Measurements from ENCODE around the gene TRPM1. TPM values are rescaled to one million over a fixed set of nuclear protein-coding genes. Genes with fewer than 3 reads are reported as not detected.

Gene TRPM1
- total RNA-seq, 3 donors from 2014 or later, result not detected

DNA sequence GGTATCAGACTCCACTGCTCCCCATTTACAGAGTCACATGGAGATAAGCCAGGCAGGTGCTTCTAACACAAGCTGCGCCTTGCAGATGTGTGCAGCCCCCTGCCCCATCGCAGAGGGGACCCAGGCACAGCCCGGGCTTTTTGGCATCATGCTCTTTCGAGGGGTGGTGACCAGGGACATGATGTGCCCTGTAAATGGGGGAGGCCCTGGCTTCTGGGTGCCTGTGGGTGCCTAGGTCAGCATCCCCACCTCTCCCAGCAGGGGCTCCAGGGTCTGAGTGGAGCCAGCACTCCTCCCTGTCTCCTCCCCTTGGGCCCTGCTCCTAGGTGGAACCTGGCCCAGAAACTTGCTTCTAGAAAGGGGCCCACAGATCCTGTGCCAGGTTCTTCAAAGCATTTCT lies 15.2 kb downstream of the TRPM1 start:
- TF ChIP-seq POLR2AphosphoS5 (IDR thresholded peaks at IDR 0.05), result no peak
- TF ChIP-seq, protein P1, sequence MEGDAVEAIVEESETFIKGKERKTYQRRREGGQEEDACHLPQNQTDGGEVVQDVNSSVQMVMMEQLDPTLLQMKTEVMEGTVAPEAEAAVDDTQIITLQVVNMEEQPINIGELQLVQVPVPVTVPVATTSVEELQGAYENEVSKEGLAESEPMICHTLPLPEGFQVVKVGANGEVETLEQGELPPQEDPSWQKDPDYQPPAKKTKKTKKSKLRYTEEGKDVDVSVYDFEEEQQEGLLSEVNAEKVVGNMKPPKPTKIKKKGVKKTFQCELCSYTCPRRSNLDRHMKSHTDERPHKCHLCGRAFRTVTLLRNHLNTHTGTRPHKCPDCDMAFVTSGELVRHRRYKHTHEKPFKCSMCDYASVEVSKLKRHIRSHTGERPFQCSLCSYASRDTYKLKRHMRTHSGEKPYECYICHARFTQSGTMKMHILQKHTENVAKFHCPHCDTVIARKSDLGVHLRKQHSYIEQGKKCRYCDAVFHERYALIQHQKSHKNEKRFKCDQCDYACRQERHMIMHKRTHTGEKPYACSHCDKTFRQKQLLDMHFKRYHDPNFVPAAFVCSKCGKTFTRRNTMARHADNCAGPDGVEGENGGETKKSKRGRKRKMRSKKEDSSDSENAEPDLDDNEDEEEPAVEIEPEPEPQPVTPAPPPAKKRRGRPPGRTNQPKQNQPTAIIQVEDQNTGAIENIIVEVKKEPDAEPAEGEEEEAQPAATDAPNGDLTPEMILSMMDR (IDR thresholded peaks at IDR 0.05), result no peak
- no peak for TF ChIP-seq POLR2A (IDR thresholded peaks at IDR 0.05)
- H3K36me3 ChIP-seq, result no peaks in the 10 kb centered on the region
- no peak overlapping the region for H3K4me3 ChIP-seq
- intact Hi-C loops (cut with DNase I; ENCODE audit: low total_unique reads), result no loop called here
- H3K9me3 ChIP-seq, result no peaks in the 10 kb centered on the region
- H3K27me3 ChIP-seq, result no peaks in the 10 kb centered on the region
- no peaks in the 10 kb centered on the region for H3K4me1 ChIP-seq
- H3K27ac ChIP-seq, result no peak overlapping the region
- no peak for DNase-seq (ENCODE audit: low spot score in 2 of 2)

DNA sequence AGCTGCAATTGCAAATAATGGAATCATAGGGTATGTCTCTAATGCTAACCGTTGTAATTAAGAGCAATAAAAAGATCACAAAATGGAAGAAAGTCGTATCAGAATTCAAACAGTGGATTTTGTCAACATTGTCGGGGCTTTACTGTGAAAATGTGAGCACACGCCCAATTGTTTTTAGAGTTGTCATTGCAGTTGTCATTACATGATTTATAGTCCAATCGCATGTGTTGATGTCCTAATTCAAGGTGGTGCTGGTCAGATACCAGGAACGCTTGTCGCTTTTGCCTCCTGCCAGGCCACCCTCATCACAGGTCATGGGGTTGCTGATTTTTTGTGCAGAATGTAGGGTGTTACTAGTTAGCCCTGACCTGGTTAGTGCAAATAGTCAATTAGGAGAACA lies 16.2 kb downstream of the TRPM1 start:
- Histone ChIP-seq H3K36me3 (no peaks in the 10 kb centered on the region), H3K9me3 (no peaks in the 10 kb centered on the region), H3K4me3 (no peak overlapping the region), H3K4me1 (no peaks in the 10 kb centered on the region), H3K27me3 (no peaks in the 10 kb centered on the region), H3K27ac (no peak overlapping the region)
- DNase-seq (ENCODE audit: low spot score in 2 of 2), result no peak
- TF ChIP-seq, protein P1 (IDR thresholded peaks at IDR 0.05), result no peak
- TF ChIP-seq POLR2A (IDR thresholded peaks at IDR 0.05) (no peak), POLR2AphosphoS5 (IDR thresholded peaks at IDR 0.05) (no peak)
- intact Hi-C loops (cut with DNase I; ENCODE audit: low total_unique reads), result no loop called here

DNA sequence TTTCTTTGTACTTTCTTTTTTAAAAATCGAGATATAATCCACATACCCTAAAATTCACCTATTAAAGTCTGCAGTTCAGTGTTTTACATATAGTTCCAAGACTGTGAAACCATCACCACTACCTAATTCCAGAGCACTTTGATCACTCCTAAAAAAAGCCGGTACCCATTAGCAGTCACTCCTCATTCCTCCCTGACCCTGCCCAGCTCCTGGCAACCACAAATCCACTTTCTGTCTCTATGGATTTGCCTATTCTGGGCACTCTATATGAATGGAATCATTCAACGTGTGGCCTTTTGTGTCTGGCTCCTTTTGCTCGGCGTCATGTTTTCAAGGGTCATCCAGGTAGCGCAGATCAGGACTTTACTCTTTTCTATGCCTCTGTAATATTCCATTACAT lies 17.3 kb downstream of the TRPM1 start:
- Histone ChIP-seq H3K4me3 (no peak overlapping the region), H3K27me3 (no peaks in the 10 kb centered on the region), H3K4me1 (no peaks in the 10 kb centered on the region), H3K36me3 (no peaks in the 10 kb centered on the region), H3K27ac (no peak overlapping the region), H3K9me3 (no peaks in the 10 kb centered on the region)
- no peak for DNase-seq (ENCODE audit: low spot score in 2 of 2)
- TF ChIP-seq POLR2AphosphoS5 (IDR thresholded peaks at IDR 0.05) (no peak), POLR2A (IDR thresholded peaks at IDR 0.05) (no peak)
- TF ChIP-seq, protein P1 (IDR thresholded peaks at IDR 0.05), result no peak
- intact Hi-C loops (cut with DNase I; ENCODE audit: low total_unique reads), result no loop called here

DNA sequence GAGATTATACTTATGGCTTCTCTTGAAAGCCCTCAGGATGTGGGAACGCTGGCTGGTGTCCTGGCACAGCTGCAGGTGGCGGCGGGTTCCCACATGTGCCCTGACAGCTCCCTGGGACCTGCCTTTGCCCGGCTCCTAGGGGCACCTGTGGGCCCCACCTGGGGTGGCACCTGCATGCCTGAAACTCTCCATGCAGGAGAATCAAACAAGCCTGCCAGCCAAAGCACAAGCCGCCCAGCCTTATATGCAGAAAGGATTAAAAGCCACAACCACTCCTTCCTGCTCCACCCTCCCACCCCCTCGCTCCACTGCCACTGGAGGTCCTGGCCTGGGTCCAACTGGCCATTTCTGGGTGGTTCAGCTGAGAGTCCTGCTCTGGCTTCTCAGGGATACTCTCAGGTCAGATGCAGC lies 18.1 kb downstream of the TRPM1 start:
- no peak for TF ChIP-seq POLR2AphosphoS5 (IDR thresholded peaks at IDR 0.05)
- TF ChIP-seq, protein P1 (IDR thresholded peaks at IDR 0.05), result no peak
- no peaks in the 10 kb centered on the region for H3K4me1 ChIP-seq
- DNase-seq (ENCODE audit: low spot score in 2 of 2), result no peak
- intact Hi-C loops (cut with DNase I; ENCODE audit: low total_unique reads), result no loop called here
- H3K27ac ChIP-seq, result no peak overlapping the region
- H3K9me3 ChIP-seq, result no peaks in the 10 kb centered on the region
- H3K27me3 ChIP-seq, result no peaks in the 10 kb centered on the region
- H3K4me3 ChIP-seq, result no peak overlapping the region
- H3K36me3 ChIP-seq, result no peaks in the 10 kb centered on the region

DNA sequence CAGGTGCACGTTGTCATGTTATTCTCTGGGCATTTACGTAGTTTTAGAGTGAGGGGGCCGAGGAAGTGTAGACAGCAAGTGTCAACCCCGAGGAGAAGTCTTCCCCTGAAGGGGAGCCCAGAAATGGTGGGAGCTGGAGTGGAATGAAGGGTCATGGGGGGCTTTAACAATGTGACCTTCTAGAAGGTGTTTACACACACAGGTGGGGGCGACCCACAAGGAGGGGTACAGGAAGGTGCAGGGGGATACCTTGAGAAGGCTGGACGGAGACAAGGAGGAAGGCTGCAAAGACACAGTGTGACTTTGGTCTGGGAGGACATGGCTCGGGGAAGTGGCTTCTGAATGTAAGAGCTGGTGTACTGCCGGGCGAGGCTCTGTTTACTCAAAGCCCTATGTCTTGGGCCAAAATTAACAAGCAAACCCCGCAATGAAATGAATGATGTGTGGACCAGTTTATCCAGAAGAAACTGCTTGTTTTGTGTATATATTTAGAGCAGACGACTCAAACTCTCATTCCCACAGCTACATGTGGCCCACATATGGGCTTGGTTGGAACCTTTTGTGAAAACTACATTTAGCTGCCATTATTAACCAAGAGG lies 18.7 kb downstream of the TRPM1 start:
- intact Hi-C loops (cut with DNase I; ENCODE audit: low total_unique reads), result no loop called here
- no peak for DNase-seq (ENCODE audit: low spot score in 2 of 2)
- H3K27ac ChIP-seq, result no peak overlapping the region

More for the DNA sequence above, 18.7 kb downstream of the TRPM1 start:
- Histone ChIP-seq H3K4me3 (no peak overlapping the region), H3K36me3 (no peaks in the 10 kb centered on the region), H3K27me3 (no peaks in the 10 kb centered on the region), H3K4me1 (no peaks in the 10 kb centered on the region), H3K9me3 (no peaks in the 10 kb centered on the region)
- TF ChIP-seq, protein P1 (IDR thresholded peaks at IDR 0.05), result no peak
- TF ChIP-seq POLR2A (IDR thresholded peaks at IDR 0.05) (no peak), POLR2AphosphoS5 (IDR thresholded peaks at IDR 0.05) (no peak)
